HAP-1 (cell line): ENCODE results near the gene VWA8.
"Not testable (repeated sequence)": the region's sequence is repeated elsewhere in the genome, so short reads cannot be mapped to it uniquely, and the experiment has no call there.

ENCODE experiments used
- DNase-seq, 2 experiments: peaks; one replicate each; pipeline ENCODE4 v3.0.0-alpha.2; 2016 to 2020; ENCODE audit warnings: low spot score in 2 of 2
- H3K27me3 ChIP-seq: fragments of 250-450 bp; sonication (Bioruptor Pico); 2 replicates; pipeline ENCODE4 v1.5.1; 2020; ENCODE audit warnings: low read depth, mild to moderate bottlenecking, moderate library complexity
- H3K36me3 ChIP-seq: fragments of 250-450 bp; sonication (Bioruptor Pico); replicated peaks from 2 replicates; pipeline ENCODE4 v1.5.1; 2020; ENCODE audit warnings: mild to moderate bottlenecking
- H3K4me1 ChIP-seq: fragments of 250-450 bp; sonication (Bioruptor Pico); 2 replicates; pipeline ENCODE4 v1.5.1; 2020; ENCODE audit warnings: mild to moderate bottlenecking
- H3K4me3 ChIP-seq: fragments of 250-450 bp; sonication (Bioruptor Pico); 2 replicates; pipeline ENCODE4 v1.5.1; 2020; ENCODE audit warnings: mild to moderate bottlenecking, moderate library complexity
- H3K9me3 ChIP-seq: fragments of 250-450 bp; sonication (Bioruptor Pico); 2 replicates; pipeline ENCODE4 v1.5.1; 2020; ENCODE audit warnings: mild to moderate bottlenecking, moderate library complexity
- in situ Hi-C: fragments of 300-500 bp; cut with MboI; formaldehyde crosslinking; loops from 3 replicates; pipeline ENCODE4 v1.14.3; 2020; ENCODE audit warnings: low sequenced_read_pairs, inconsistent platforms, mixed read lengths

The VWA8 gene

DNA sequence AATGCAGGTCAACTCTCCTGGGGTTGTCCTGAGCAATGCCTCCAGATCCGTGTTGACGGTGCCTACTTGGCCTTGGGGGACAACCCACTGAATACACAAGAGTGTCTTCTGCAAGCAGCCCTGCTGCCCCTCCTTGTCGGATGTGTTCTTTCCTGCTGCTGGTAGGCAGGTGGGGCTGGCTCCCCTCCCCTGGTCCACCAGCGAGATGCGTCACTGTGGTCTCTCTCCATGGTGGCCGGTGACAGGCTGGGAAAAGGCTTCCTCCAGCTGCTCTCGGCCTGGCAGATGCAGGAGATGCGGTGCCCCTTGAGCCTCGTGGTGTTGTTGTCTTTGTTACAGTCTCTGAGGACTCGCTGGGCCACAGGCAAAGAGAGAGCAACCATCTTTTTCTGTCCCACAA is 418.6 kb downstream of the VWA8 start:
- in situ Hi-C loops: no loop called here
- DNase-seq: no peak
- Histone ChIP-seq H3K36me3 (no peaks in the 10 kb centered on the region), H3K9me3 (no peaks in the 10 kb centered on the region), H3K4me1 (no peaks in the 10 kb centered on the region), H3K4me3 (no peak overlapping the region), H3K27me3 (no peaks in the 10 kb centered on the region)

DNA sequence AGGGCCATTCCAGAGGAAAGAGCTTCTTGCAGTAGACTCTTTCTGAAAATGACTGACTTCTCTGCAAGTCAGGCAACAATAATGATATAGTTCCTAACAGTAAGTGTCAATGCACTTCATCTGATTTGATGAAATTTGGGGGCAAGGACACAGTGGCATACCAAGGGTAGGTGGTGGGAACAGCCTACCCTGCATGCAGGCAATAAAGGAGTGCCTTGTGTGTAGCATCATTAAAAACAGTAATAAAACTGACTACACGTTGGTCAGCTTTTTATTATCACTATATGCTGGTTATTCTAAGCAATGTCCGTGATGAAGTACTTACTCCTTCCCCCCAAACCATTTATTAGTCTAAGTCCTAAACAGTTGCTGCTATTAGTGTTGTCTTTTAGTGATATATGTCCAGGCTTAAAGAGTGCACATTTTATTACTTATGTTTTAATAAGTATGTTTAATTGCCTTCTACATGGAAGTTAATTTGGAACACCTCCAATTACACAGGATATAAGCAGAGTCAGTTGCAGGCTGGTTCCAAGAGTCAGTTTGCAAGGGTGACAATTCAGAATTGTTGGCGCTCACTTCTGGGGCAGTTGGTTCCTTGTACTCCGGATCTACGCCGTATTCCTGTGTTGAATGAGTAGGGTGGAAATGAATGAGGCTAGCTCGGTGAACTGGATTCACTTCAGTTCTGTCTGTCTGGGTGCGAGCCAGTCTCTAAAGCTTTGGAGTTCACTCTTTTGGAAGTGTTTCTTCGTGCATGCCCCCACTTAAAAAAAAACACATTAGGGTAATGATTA is 419.6 kb downstream of the VWA8 start:
- Histone ChIP-seq H3K4me3 (no peak overlapping the region), H3K4me1 (no peaks in the 10 kb centered on the region), H3K36me3 (no peaks in the 10 kb centered on the region), H3K9me3 (no peaks in the 10 kb centered on the region), H3K27me3 (no peaks in the 10 kb centered on the region)
- no peak for DNase-seq
- in situ Hi-C loops: no loop called here

DNA sequence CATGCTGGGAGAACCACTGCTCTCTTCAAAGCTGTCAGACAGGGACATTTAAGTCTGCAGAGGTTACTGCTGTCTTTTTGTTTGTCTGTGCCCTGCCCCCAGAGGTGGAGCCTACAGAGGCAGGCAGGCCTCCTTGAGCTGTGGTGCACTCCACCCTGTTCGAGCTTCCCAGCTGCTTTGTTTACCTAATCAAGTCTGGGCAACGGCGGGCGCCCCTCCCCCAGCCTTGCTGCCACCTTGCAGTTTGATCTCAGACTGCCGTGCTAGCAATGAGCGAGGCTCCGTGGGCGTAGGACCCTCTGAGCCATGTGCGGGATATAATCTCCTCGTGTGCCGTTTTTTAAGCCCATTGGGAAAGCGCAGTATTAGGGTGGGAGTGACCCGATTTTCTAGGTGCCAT is 420.7 kb downstream of the VWA8 start:
- H3K4me3 ChIP-seq, H3K9me3 ChIP-seq, in situ Hi-C loops, H3K4me1 ChIP-seq, H3K36me3 ChIP-seq, H3K27me3 ChIP-seq: not testable (repeated sequence)
- peak in 1 of 2 experiments; percentile 32 for DNase-seq

DNA sequence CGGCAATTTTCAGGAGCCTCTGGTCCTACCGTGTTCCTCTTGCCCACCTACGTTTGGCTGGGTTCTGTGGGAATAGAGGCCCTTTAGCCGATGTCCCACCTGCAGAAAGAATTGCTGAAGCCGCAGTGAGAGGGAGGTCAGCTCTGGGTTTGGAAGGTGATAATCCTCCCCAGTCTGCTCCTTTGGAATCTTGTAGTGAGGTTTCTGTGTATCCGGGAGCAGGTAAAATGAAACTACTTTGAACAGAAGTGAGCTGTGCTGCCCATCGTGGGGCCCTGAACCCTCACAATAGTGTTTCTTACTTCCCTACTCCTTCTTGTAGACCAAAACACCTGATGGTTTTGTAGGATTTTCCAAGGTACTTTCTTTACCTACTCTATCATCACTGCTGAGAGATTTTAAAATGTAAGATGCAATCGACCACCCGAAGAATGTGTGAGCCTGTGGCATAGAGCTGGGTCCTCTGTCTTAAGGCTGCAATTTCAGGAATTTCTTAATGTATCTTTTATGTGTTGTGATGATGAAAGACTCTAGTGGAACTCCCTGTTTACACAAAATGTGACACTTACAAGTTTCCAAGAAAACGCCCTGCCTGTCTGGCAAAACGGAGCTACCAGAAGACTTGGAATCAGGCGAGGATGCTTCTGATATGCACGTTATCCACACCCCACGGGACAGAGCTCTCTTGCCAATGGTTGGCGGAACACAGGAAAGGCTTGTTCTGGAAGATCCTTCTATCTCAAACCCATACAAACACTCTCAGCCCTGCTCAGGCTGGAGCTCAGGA is 427.4 kb downstream of the VWA8 start:
- no peaks in the 10 kb centered on the region for H3K4me1 ChIP-seq
- H3K9me3 ChIP-seq: no peaks in the 10 kb centered on the region
- in situ Hi-C loops: no loop called here
- H3K36me3 ChIP-seq: no peaks in the 10 kb centered on the region
- no peak overlapping the region for H3K4me3 ChIP-seq
- DNase-seq: no peak
- H3K27me3 ChIP-seq: peaks cover 2% of the 10 kb centered on the region; the same call in 1 of the 2 replicates

DNA sequence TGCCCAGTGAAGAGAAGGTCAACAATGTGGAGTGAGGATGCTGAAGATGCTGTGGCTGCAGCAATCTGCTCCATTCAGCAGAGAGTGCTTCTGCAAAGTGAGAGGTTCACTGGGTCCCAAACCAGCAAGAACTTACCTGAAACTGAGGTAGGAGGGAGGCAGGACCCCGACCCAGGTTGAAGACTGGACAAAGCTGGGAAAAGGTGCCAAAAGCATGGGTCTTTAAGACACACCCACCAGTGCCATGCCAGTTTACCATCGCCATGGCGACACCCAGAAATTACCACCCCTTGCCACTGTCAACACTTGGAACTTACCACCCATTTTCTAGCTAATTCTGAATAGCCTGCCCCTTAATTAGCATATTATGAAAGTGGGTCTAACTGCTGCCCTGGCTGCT is 432.9 kb downstream of the VWA8 start:
- H3K4me1 ChIP-seq: peaks cover 10% of the 10 kb centered on the region

DNA sequence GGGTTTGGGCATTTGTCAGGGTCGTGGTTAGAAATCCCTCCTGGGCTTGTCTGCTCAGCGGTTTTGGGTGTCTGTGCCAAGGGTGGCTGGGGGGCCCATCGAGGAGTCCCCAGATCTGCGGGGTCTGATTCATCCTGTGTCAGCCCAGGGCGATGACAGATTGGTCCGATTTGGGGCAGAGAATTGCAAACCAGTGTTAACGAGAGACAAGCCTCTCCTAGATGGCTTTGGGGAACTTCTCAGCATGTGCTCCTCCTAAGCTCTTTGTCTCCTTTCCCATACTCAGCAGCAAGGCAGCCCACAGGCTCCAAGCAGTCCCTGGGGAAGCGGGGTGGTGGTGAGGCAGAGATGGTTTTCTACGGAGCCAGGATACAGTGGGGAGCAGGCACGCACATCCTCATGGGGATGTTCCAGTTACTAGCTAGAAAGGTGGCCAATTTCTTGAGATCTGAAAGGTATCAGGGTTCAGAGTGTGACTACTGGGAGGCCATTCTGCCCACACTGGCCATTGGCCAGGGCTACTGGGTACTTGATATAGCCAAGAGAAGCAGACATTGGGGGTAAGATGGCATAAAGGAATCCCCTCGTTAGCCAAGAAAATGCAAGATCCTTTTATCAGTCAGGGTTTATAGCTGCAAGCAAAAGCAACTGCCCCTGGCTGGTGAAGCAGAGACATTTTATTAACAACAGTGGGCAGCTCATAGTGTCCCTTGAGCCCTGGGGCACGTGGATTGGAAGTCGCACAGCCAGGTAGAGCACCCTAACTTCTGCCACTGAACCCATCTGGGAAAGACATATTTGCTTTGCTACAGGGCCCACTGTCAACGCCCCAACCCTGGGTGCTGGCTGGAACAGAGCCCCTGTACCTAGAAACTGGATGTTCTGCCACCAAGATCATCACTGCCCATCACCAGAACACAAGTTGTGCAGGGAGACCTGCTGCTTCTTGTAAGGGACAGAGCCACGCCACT is 440.0 kb downstream of the VWA8 start:
- Histone ChIP-seq H3K27me3 (no peaks in the 10 kb centered on the region), H3K4me1 (peaks cover 10% of the 10 kb centered on the region), H3K36me3 (no peaks in the 10 kb centered on the region), H3K9me3 (no peaks in the 10 kb centered on the region; the same call in 1 of the 2 replicates), H3K4me3 (no peak overlapping the region)
- in situ Hi-C loops: no loop called here
- DNase-seq: no peak

More for the DNA sequence above, 432.9 kb downstream of the VWA8 start:
- in situ Hi-C loops: no loop called here
- no peaks in the 10 kb centered on the region for H3K27me3 ChIP-seq
- no peak for DNase-seq
- H3K36me3 ChIP-seq: no peaks in the 10 kb centered on the region
- no peaks in the 10 kb centered on the region; the same call in 1 of the 2 replicates for H3K9me3 ChIP-seq
- no peak overlapping the region for H3K4me3 ChIP-seq

DNA sequence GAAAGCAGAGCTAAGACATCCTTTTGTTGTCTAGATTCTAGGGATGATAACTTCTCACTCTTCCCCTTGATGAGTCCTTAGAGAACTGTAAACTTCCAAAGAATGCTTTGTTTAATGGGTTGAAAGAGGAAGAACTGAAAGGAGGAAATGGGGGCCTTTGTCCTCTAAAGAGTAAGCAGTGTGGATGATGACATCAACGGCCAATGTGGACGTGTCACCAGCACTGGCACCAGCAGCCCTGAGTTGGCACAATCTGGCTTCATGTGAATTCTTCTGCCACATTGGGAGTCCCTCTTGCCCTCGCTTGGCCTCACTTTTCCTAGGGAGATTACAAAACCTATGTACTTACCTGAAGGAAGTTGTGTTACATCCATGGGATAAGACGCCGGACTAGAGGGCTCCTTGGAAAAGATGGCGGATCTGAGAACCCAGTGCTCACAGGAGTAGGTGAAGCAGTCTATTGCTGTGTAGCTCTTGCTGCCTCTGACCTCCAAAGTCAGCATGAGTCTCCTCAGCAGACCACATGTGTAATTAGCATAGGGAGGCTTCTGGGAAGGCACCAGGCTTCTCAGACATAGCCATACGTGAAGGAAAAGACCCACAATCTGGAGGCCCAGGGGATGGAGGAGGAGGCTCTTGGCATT is 440.8 kb downstream of the VWA8 start:
- Histone ChIP-seq H3K36me3 (no peaks in the 10 kb centered on the region), H3K27me3 (no peaks in the 10 kb centered on the region), H3K9me3 (no peaks in the 10 kb centered on the region; the same call in 1 of the 2 replicates), H3K4me1 (peaks cover 10% of the 10 kb centered on the region), H3K4me3 (no peak overlapping the region)
- DNase-seq: no peak
- in situ Hi-C loops: no loop called here
